WTC11 (cell line): ENCODE results near the gene ALOX12. TPM values are rescaled to one million over a fixed set of nuclear protein-coding genes. Genes with fewer than 3 reads are reported as not detected.

Source experiments
- IRF2 ChIP-seq: sonication (generic); formaldehyde crosslinking; IDR thresholded peaks from 2 replicates; pipeline ENCODE4 v1.8.0; 2022; ENCODE audit warnings: low read depth, missing genetic modification reagents, borderline replicate concordance
- JUN ChIP-seq: sonication (generic); formaldehyde crosslinking; IDR thresholded peaks from 2 replicates; pipeline ENCODE4 v1.8.0; 2023; ENCODE audit warnings: mild to moderate bottlenecking, missing genetic modification reagents
- NFYB ChIP-seq: sonication (generic); formaldehyde crosslinking; conservative IDR thresholded peaks from 2 replicates; pipeline ENCODE4 v1.8.0; 2022; ENCODE audit warnings: low read depth, missing genetic modification reagents
- RORB ChIP-seq: fragments of 250-450 bp; sonication (Bioruptor Pico); IDR thresholded peaks from 2 replicates; pipeline ENCODE4 v1.9.0; 2021; ENCODE audit warnings: mild to moderate bottlenecking
- TP53 ChIP-seq: sonication (generic); formaldehyde crosslinking; IDR thresholded peaks from 2 replicates; pipeline ENCODE4 v1.8.1; 2023; ENCODE audit warnings: mild to moderate bottlenecking, missing genetic modification reagents
- ZNF138 ChIP-seq: sonication (generic); formaldehyde crosslinking; conservative IDR thresholded peaks from 2 replicates; pipeline ENCODE4 v1.8.1; 2022; ENCODE audit warnings: mild to moderate bottlenecking, moderate library complexity, missing genetic modification reagents
- ZNF396 ChIP-seq: fragments of 250-450 bp; sonication (Bioruptor Pico); IDR thresholded peaks from 2 replicates; pipeline ENCODE4 v1.8.0; 2021; ENCODE audit warnings: mild to moderate bottlenecking, moderate library complexity, borderline replicate concordance
- ZNF671 ChIP-seq: fragments of 250-450 bp; sonication (Bioruptor Pico); IDR thresholded peaks from 2 replicates; pipeline ENCODE4 v1.8.0; 2021; ENCODE audit warnings: mild to moderate bottlenecking
- total RNA-seq: library from RNA; stranded (reverse); gene quantifications from 3 replicates; pipeline ENCODE4 v1.2.3, GENCODE V29; 2021
- TF ChIP-seq, protein P1 (sequence below): fragments of 200-600 bp; IDR thresholded peaks from 2 replicates; pipeline ENCODE4 v1.8.0; 2022; ENCODE audit warnings: antibody characterized with exemption
- TF ChIP-seq, protein P2 (sequence below): sonication (generic); formaldehyde crosslinking; IDR thresholded peaks from 2 replicates; pipeline ENCODE4 v1.8.0; 2022; ENCODE audit warnings: missing genetic modification reagents
- TF ChIP-seq, protein P3 (sequence below): sonication (generic); formaldehyde crosslinking; IDR thresholded peaks from 2 replicates; pipeline ENCODE4 v1.8.1; 2022; ENCODE audit warnings: missing genetic modification reagents, borderline replicate concordance
- TF ChIP-seq, protein P4 (sequence below): sonication (generic); formaldehyde crosslinking; conservative IDR thresholded peaks from 2 replicates; pipeline ENCODE4 v1.8.1; 2023; ENCODE audit warnings: mild to moderate bottlenecking, low read depth, missing genetic modification reagents, moderate library complexity
- TF ChIP-seq, protein P5 (sequence below): sonication (generic); formaldehyde crosslinking; IDR thresholded peaks from 2 replicates; pipeline ENCODE4 v1.8.0; 2023; ENCODE audit warnings: missing genetic modification reagents, mild to moderate bottlenecking, borderline replicate concordance
- TF ChIP-seq, protein P6 (sequence below): sonication (generic); formaldehyde crosslinking; IDR thresholded peaks from 2 replicates; pipeline ENCODE4 v1.8.1; 2022; ENCODE audit warnings: low read depth, mild to moderate bottlenecking, moderate library complexity, missing genetic modification reagents, borderline replicate concordance
- TF ChIP-seq, protein P7 (sequence below): sonication (generic); formaldehyde crosslinking; IDR thresholded peaks from 2 replicates; pipeline ENCODE4 v1.8.1; 2023; ENCODE audit warnings: mild to moderate bottlenecking, missing genetic modification reagents, borderline replicate concordance
- TF ChIP-seq, protein P8 (sequence below): sonication (generic); formaldehyde crosslinking; IDR thresholded peaks from 2 replicates; pipeline ENCODE4 v1.8.0; 2022; ENCODE audit warnings: mild to moderate bottlenecking, missing genetic modification reagents

The ALOX12 gene
- total RNA-seq, 1 experiment from 2014 or later, result 1.9 TPM

DNA sequence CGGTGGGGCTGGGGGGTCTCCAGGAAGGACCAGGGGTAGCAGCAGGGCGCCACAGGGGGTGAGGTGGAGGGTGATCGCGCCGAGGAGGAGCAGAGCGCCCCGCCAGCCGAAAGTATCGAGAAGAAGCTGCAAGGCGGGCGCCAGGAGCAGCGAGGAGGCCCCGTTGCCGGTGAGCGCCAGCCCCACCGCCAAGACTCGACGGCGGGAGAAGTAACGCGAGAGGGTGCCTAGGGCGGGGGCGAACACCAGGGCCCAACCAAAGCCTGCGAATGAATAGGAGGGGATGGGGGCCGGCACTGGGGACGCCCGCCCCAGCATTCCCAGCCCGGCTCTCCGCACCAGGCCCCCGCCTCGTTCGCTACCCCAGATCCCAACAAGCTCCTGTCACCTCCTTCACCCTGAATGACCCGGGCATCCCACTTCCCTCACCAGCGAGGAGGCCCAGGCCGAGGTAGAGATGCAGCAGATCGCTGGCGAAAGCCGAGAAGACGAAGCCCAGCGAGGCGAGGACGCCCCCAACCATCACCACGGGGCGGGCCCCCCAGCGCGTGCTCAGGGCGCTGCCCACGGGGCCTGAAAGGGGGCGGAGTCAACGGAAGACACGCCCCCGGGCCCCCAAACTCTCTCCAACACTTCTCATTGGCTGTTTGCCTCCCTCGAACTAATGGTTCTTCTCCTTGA is 46.8 kb downstream of the ALOX12 start (continued):
- TF ChIP-seq, protein P1, sequence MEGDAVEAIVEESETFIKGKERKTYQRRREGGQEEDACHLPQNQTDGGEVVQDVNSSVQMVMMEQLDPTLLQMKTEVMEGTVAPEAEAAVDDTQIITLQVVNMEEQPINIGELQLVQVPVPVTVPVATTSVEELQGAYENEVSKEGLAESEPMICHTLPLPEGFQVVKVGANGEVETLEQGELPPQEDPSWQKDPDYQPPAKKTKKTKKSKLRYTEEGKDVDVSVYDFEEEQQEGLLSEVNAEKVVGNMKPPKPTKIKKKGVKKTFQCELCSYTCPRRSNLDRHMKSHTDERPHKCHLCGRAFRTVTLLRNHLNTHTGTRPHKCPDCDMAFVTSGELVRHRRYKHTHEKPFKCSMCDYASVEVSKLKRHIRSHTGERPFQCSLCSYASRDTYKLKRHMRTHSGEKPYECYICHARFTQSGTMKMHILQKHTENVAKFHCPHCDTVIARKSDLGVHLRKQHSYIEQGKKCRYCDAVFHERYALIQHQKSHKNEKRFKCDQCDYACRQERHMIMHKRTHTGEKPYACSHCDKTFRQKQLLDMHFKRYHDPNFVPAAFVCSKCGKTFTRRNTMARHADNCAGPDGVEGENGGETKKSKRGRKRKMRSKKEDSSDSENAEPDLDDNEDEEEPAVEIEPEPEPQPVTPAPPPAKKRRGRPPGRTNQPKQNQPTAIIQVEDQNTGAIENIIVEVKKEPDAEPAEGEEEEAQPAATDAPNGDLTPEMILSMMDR, result no peak
- TF ChIP-seq, protein P2, sequence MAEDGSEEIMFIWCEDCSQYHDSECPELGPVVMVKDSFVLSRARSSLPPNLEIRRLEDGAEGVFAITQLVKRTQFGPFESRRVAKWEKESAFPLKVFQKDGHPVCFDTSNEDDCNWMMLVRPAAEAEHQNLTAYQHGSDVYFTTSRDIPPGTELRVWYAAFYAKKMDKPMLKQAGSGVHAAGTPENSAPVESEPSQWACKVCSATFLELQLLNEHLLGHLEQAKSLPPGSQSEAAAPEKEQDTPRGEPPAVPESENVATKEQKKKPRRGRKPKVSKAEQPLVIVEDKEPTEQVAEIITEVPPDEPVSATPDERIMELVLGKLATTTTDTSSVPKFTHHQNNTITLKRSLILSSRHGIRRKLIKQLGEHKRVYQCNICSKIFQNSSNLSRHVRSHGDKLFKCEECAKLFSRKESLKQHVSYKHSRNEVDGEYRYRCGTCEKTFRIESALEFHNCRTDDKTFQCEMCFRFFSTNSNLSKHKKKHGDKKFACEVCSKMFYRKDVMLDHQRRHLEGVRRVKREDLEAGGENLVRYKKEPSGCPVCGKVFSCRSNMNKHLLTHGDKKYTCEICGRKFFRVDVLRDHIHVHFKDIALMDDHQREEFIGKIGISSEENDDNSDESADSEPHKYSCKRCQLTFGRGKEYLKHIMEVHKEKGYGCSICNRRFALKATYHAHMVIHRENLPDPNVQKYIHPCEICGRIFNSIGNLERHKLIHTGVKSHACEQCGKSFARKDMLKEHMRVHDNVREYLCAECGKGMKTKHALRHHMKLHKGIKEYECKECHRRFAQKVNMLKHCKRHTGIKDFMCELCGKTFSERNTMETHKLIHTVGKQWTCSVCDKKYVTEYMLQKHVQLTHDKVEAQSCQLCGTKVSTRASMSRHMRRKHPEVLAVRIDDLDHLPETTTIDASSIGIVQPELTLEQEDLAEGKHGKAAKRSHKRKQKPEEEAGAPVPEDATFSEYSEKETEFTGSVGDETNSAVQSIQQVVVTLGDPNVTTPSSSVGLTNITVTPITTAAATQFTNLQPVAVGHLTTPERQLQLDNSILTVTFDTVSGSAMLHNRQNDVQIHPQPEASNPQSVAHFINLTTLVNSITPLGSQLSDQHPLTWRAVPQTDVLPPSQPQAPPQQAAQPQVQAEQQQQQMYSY (CRISPR knock-in tag), result no peak
- no peak for TF ChIP-seq ZNF138 (CRISPR knock-in tag)
- TF ChIP-seq JUN, result no peak
- TF ChIP-seq, protein P3, sequence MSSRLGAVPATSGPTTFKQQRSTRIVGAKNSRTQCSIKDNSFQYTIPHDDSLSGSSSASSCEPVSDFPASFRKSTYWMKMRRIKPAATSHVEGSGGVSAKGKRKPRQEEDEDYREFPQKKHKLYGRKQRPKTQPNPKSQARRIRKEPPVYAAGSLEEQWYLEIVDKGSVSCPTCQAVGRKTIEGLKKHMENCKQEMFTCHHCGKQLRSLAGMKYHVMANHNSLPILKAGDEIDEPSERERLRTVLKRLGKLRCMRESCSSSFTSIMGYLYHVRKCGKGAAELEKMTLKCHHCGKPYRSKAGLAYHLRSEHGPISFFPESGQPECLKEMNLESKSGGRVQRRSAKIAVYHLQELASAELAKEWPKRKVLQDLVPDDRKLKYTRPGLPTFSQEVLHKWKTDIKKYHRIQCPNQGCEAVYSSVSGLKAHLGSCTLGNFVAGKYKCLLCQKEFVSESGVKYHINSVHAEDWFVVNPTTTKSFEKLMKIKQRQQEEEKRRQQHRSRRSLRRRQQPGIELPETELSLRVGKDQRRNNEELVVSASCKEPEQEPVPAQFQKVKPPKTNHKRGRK (CRISPR knock-in tag), result no peak
- 0 out of 2 replicates have a peak, but pooled peaks have one; percentile 9 for TF ChIP-seq NFYB (CRISPR knock-in tag)
- TF ChIP-seq ZNF671 (CRISPR knock-in tag), result no peak
- no peak for TF ChIP-seq IRF2 (CRISPR knock-in tag)
- TF ChIP-seq, protein P4, sequence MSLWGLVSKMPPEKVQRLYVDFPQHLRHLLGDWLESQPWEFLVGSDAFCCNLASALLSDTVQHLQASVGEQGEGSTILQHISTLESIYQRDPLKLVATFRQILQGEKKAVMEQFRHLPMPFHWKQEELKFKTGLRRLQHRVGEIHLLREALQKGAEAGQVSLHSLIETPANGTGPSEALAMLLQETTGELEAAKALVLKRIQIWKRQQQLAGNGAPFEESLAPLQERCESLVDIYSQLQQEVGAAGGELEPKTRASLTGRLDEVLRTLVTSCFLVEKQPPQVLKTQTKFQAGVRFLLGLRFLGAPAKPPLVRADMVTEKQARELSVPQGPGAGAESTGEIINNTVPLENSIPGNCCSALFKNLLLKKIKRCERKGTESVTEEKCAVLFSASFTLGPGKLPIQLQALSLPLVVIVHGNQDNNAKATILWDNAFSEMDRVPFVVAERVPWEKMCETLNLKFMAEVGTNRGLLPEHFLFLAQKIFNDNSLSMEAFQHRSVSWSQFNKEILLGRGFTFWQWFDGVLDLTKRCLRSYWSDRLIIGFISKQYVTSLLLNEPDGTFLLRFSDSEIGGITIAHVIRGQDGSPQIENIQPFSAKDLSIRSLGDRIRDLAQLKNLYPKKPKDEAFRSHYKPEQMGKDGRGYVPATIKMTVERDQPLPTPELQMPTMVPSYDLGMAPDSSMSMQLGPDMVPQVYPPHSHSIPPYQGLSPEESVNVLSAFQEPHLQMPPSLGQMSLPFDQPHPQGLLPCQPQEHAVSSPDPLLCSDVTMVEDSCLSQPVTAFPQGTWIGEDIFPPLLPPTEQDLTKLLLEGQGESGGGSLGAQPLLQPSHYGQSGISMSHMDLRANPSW (CRISPR knock-in tag), result no peak
- TF ChIP-seq, protein P5, sequence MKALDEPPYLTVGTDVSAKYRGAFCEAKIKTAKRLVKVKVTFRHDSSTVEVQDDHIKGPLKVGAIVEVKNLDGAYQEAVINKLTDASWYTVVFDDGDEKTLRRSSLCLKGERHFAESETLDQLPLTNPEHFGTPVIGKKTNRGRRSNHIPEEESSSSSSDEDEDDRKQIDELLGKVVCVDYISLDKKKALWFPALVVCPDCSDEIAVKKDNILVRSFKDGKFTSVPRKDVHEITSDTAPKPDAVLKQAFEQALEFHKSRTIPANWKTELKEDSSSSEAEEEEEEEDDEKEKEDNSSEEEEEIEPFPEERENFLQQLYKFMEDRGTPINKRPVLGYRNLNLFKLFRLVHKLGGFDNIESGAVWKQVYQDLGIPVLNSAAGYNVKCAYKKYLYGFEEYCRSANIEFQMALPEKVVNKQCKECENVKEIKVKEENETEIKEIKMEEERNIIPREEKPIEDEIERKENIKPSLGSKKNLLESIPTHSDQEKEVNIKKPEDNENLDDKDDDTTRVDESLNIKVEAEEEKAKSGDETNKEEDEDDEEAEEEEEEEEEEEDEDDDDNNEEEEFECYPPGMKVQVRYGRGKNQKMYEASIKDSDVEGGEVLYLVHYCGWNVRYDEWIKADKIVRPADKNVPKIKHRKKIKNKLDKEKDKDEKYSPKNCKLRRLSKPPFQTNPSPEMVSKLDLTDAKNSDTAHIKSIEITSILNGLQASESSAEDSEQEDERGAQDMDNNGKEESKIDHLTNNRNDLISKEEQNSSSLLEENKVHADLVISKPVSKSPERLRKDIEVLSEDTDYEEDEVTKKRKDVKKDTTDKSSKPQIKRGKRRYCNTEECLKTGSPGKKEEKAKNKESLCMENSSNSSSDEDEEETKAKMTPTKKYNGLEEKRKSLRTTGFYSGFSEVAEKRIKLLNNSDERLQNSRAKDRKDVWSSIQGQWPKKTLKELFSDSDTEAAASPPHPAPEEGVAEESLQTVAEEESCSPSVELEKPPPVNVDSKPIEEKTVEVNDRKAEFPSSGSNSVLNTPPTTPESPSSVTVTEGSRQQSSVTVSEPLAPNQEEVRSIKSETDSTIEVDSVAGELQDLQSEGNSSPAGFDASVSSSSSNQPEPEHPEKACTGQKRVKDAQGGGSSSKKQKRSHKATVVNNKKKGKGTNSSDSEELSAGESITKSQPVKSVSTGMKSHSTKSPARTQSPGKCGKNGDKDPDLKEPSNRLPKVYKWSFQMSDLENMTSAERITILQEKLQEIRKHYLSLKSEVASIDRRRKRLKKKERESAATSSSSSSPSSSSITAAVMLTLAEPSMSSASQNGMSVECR (CRISPR knock-in tag), result no peak
- TF ChIP-seq, protein P6, sequence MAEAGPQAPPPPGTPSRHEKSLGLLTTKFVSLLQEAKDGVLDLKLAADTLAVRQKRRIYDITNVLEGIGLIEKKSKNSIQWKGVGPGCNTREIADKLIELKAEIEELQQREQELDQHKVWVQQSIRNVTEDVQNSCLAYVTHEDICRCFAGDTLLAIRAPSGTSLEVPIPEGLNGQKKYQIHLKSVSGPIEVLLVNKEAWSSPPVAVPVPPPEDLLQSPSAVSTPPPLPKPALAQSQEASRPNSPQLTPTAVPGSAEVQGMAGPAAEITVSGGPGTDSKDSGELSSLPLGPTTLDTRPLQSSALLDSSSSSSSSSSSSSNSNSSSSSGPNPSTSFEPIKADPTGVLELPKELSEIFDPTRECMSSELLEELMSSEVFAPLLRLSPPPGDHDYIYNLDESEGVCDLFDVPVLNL (CRISPR knock-in tag), result no peak
- TF ChIP-seq, protein P7, sequence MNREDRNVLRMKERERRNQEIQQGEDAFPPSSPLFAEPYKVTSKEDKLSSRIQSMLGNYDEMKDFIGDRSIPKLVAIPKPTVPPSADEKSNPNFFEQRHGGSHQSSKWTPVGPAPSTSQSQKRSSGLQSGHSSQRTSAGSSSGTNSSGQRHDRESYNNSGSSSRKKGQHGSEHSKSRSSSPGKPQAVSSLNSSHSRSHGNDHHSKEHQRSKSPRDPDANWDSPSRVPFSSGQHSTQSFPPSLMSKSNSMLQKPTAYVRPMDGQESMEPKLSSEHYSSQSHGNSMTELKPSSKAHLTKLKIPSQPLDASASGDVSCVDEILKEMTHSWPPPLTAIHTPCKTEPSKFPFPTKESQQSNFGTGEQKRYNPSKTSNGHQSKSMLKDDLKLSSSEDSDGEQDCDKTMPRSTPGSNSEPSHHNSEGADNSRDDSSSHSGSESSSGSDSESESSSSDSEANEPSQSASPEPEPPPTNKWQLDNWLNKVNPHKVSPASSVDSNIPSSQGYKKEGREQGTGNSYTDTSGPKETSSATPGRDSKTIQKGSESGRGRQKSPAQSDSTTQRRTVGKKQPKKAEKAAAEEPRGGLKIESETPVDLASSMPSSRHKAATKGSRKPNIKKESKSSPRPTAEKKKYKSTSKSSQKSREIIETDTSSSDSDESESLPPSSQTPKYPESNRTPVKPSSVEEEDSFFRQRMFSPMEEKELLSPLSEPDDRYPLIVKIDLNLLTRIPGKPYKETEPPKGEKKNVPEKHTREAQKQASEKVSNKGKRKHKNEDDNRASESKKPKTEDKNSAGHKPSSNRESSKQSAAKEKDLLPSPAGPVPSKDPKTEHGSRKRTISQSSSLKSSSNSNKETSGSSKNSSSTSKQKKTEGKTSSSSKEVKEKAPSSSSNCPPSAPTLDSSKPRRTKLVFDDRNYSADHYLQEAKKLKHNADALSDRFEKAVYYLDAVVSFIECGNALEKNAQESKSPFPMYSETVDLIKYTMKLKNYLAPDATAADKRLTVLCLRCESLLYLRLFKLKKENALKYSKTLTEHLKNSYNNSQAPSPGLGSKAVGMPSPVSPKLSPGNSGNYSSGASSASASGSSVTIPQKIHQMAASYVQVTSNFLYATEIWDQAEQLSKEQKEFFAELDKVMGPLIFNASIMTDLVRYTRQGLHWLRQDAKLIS (CRISPR knock-in tag), result no peak
- TF ChIP-seq RORB (CRISPR knock-in tag), result no peak
- TF ChIP-seq TP53, result 0 out of 2 replicates have a peak, but pooled peaks have one; percentile 10
- TF ChIP-seq, protein P8, sequence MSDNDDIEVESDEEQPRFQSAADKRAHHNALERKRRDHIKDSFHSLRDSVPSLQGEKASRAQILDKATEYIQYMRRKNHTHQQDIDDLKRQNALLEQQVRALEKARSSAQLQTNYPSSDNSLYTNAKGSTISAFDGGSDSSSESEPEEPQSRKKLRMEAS, result peak; percentile 80
- no peak for TF ChIP-seq ZNF396
